ENCODE measurements around the gene POU3F1. TPM values are rescaled to one million over a fixed set of nuclear protein-coding genes. Genes with fewer than 3 reads are reported as not detected.

The POU3F1 gene
- total and polyA plus RNA-seq, 2 of the 4 experiments (the other 2 are of a cell fraction) = not detected

DNA sequence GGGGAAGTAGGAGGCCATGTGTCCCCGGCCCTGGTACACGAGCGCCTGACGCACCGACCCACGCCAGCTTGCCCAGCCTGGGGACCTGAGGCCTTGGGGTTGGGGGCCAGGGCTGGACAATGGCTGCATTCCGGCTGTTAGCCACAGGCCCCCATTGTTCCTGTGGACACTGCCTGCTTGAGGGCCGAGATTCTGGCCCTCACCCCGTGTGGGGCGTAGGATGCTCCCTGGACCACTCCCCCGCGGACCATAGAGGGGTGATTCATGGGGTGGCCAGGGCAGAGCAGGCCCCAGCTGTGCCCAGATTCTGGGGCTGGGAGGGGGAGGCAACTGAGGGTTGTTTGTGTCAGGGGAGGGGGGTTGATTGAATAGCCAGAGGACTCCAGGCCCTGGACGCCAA is 11.7 kb downstream of the POU3F1 start:
- ChIA-PET POLR2A (ENCODE audit: unreplicated experiment) (no interaction called here), CTCF (no interaction called here)
- in situ Hi-C loops (cut with MboI; ENCODE audit: low sequenced_read_pairs) = no loop called here

More for the DNA sequence above, 11.7 kb downstream of the POU3F1 start:
- no peak overlapping the region for H2BK5ac ChIP-seq (ENCODE audit: low read depth, low read length, poor library complexity, severe bottlenecking)
- dilution Hi-C loops (cut with HindIII; ENCODE audit: low sequenced_read_pairs, unreplicated experiment) = no loop called here
- no peaks in the 10 kb centered on the region for H3K9me1 ChIP-seq (ENCODE audit: insufficient read depth, low read length)
- no peak overlapping the region for H2BK120ac ChIP-seq (ENCODE audit: low read depth, low read length)
- intact Hi-C loops (cut with micrococcal nuclease) = loop anchor here (10.0 kb wide), 1 partner anchor 440 kb away; no protein-coding TSS in a partner anchor
- H3K4ac ChIP-seq (ENCODE audit: low read depth, low read length) = no peak overlapping the region
- no peak overlapping the region for H4K8ac ChIP-seq (ENCODE audit: low read depth in 2 of 2, low read length in 2 of 2)
- TF ChIP-seq NFE2L2 (IDR thresholded peaks at IDR 0.05; ENCODE audit: low read depth, low read length) (no peak), MAFK (IDR thresholded peaks at IDR 0.05; ENCODE audit: low read depth, low read length) (no peak), BHLHE40 (IDR thresholded peaks at IDR 0.05; ENCODE audit: low read depth, low read length) (no peak), CHD1 (IDR thresholded peaks at IDR 0.05; ENCODE audit: low read depth, low read length) (no peak), MXI1 (IDR thresholded peaks at IDR 0.05; ENCODE audit: borderline replicate concordance, low read depth, low read length) (no peak), ELK1 (IDR thresholded peaks at IDR 0.05; ENCODE audit: borderline replicate concordance, low read depth, low read length) (no peak), POLR2A (IDR thresholded peaks at IDR 0.05; ENCODE audit: low read depth, low read length) (no peak), RAD21 (IDR thresholded peaks at IDR 0.05; ENCODE audit: low read length) (no peak), CEBPB (IDR thresholded peaks at IDR 0.05; ENCODE audit: low read depth, low read length) (no peak), USF2 (IDR thresholded peaks at IDR 0.05; ENCODE audit: low read depth, low read length) (no peak)
- no peak overlapping the region for H2BK20ac ChIP-seq (ENCODE audit: low read depth, low read length)
- H3K9ac ChIP-seq (ENCODE audit: low read depth, low read length) = no peak overlapping the region
- no peak overlapping the region for H4K5ac ChIP-seq (ENCODE audit: low read depth, low read length)
- no peak overlapping the region for H3K56ac ChIP-seq (ENCODE audit: extremely low read depth, insufficient read depth, low read length)
- no peak overlapping the region for H3K23ac ChIP-seq (ENCODE audit: low read depth, low read length)
- no peak overlapping the region for H3K4me2 ChIP-seq (ENCODE audit: low read depth, low read length)
- BruUV-seq (replicated peaks) = no TSS peak
- DNase-seq = no peak
- H3K4me1 ChIP-seq (ENCODE audit: control insufficient read depth, insufficient read depth, low read length) = peaks cover 9% of the 10 kb centered on the region; the same call in 1 of the 2 replicates
- no peaks in the 10 kb centered on the region for H3K79me1 ChIP-seq (ENCODE audit: low read depth in 1 of 2, low read length in 2 of 2)
- WGBS, 2 experiments (ENCODE audit: extremely low coverage in 2 of 2, insufficient read length in 1 of 2) = 83% methylated on average over 10 of the region's 13 CpGs; no CpG with 5 or more reads in 1 of the 2 experiments
- no peak overlapping the region for H3K27ac ChIP-seq (ENCODE audit: insufficient read depth, low read length)
- H3K9me3 ChIP-seq (ENCODE audit: control insufficient read depth, insufficient read depth, low read length) = no peaks in the 10 kb centered on the region
- H4K91ac ChIP-seq (ENCODE audit: insufficient read depth, low read depth, low read length) = no peak overlapping the region
- no peak for ATAC-seq (ENCODE audit: low read depth)
- H3K18ac ChIP-seq (ENCODE audit: low read depth, low read length) = no peak overlapping the region
- H3K14ac ChIP-seq (replicated peaks; ENCODE audit: low read depth, low read length) = no peak overlapping the region
- H3K4me3 ChIP-seq (ENCODE audit: insufficient read depth, low read depth, low read length) = no peak overlapping the region
- H4K20me1 ChIP-seq (ENCODE audit: insufficient read depth, low read length) = no peaks in the 10 kb centered on the region
- no peaks in the 10 kb centered on the region for H3K36me3 ChIP-seq (ENCODE audit: control insufficient read depth, insufficient read depth, low read length)
- H2AK9ac ChIP-seq (replicated peaks; ENCODE audit: low read depth, low read length, poor library complexity) = no peak overlapping the region
- no peak overlapping the region for H2AK5ac ChIP-seq (ENCODE audit: low read depth, low read length)
- H3K27me3 ChIP-seq (ENCODE audit: control insufficient read depth, insufficient read depth, low read length) = peaks cover 14% of the 10 kb centered on the region; the same call in 1 of the 2 replicates
- H2AFZ ChIP-seq (replicated peaks; ENCODE audit: low read length, poor library complexity) = no peak overlapping the region
- no peak overlapping the region for H2BK15ac ChIP-seq (ENCODE audit: low read depth, low read length)
